Panc1 (cell line): Measurements from ENCODE around the gene ACOT13. TPM values are rescaled to one million over a fixed set of nuclear protein-coding genes. Genes with fewer than 3 reads are reported as not detected.
"Not testable (repeated sequence)": the region's sequence is repeated elsewhere in the genome, so short reads cannot be mapped to it uniquely, and the experiment has no call there.

Experiments used
- ATAC-seq: fragments of 200-7000 bp; cut with Tn5 transposase; 2 replicates; pipeline ENCODE4 v1.9.1; 2020; ENCODE audit warnings: mild to moderate bottlenecking, moderate library complexity
- BruUV-seq: library from RNA; stranded (reverse); fragments of 400-500 nt; replicated peaks from 2 replicates; lab custom pipeline; 2021; lab: Mats Ljungman, UMichigan
- CTCF ChIA-PET: fragments of 300-600 bp; sonication (Branson Sonifier 250); formaldehyde crosslinking; loops from one replicate; lab custom pipeline; 2022; ENCODE audit warnings: antibody characterized with exemption; lab: Charles Lee
- POLR2A ChIA-PET: fragments of 300-600 bp; sonication (Branson Sonifier 250); formaldehyde crosslinking; loops from one replicate; lab custom pipeline; 2022; ENCODE audit warnings: antibody characterized with exemption; lab: Charles Lee
- DNase-seq: peaks from one replicate; pipeline ENCODE4 v3.0.0-alpha.2; 2010; ENCODE audit warnings: low read depth, low spot score
- H3K27ac ChIP-seq: 2 replicates; pipeline ENCODE4 v1.5.1; 2011; ENCODE audit warnings: mild to moderate bottlenecking, low read length, inconsistent platforms
- H3K27me3 ChIP-seq: fragments of 200-500 bp; sonication (Bioruptor generic); 2 replicates; pipeline ENCODE4 v1.6.0; 2014; ENCODE audit warnings: low read length, inconsistent platforms; ENCODE audit not compliant: control insufficient read depth, insufficient read depth
- H3K36me3 ChIP-seq: fragments of 200-500 bp; sonication (Bioruptor generic); 2 replicates; pipeline ENCODE4 v1.5.1; 2014; ENCODE audit warnings: inconsistent platforms, mild to moderate bottlenecking, low read length, moderate library complexity; ENCODE audit not compliant: control insufficient read depth, insufficient read depth
- H3K4me1 ChIP-seq: 2 replicates; pipeline ENCODE4 v1.5.1; 2011; ENCODE audit warnings: inconsistent platforms, mild to moderate bottlenecking, low read length, moderate library complexity; ENCODE audit not compliant: control insufficient read depth, insufficient read depth
- H3K4me3 ChIP-seq, 2 experiments: 2 replicates each; pipeline ENCODE4 v1.5.1; 2011 to 2012; ENCODE audit warnings: low read depth in 2 of 2, low read length in 2 of 2, mild to moderate bottlenecking in 2 of 2, inconsistent platforms in 1 of 2, moderate library complexity in 1 of 2
- H3K9me3 ChIP-seq: fragments of 200-500 bp; sonication (Bioruptor generic); 2 replicates; pipeline ENCODE4 v1.5.1; 2014; ENCODE audit warnings: low read depth, mild to moderate bottlenecking, inconsistent platforms, low read length, moderate library complexity; ENCODE audit not compliant: control insufficient read depth, insufficient read depth
- CTCF ChIP-seq: fragments of 450-650 bp; IDR thresholded peaks from 2 replicates; pipeline ENCODE4 v1.5.1; 2017; ENCODE audit warnings: mild to moderate bottlenecking
- POLR2AphosphoS5 ChIP-seq: IDR thresholded peaks from 2 replicates; pipeline ENCODE4 v1.6.1; 2012; ENCODE audit warnings: mild to moderate bottlenecking, low read depth, low read length, moderate library complexity
- REST ChIP-seq, 2 experiments: IDR thresholded peaks; 2 replicates each; pipeline ENCODE4 v1.6.1; 2011 to 2012; ENCODE audit warnings: low read depth in 2 of 2, control low read depth in 1 of 2, low read length in 1 of 2, mild to moderate bottlenecking in 1 of 2, moderate library complexity in 1 of 2; ENCODE audit not compliant: insufficient read depth in 1 of 2
- SIN3A ChIP-seq: IDR thresholded peaks from 2 replicates; pipeline ENCODE4 v1.6.1; 2012; ENCODE audit warnings: low read depth, mild to moderate bottlenecking, low read length, moderate library complexity, borderline replicate concordance; ENCODE audit not compliant: insufficient read depth
- TCF7L2 ChIP-seq: IDR thresholded peaks from 2 replicates; pipeline ENCODE4 v1.6.1; 2011; ENCODE audit warnings: mild to moderate bottlenecking, low read depth, low read length, inconsistent platforms
- in situ Hi-C: cut with HindIII; loops from 2 replicates; pipeline ENCODE4 v1.10.0; 2016; ENCODE audit warnings: low sequenced_read_pairs, low pct_unique_long_range_greater_than_20kb
- intact Hi-C: fragments of 100-400 bp; cut with micrococcal nuclease; formaldehyde crosslinking; loops from one replicate; pipeline ENCODE4 v1.10.0; 2022; ENCODE audit not compliant: unreplicated experiment
- total RNA-seq: library from RNA; stranded (reverse); gene quantifications from one replicate; pipeline ENCODE4 v1.2.1, GENCODE V29; 2021; ENCODE audit not compliant: unreplicated experiment

Gene ACOT13
- total RNA-seq, 1 experiment from 2014 or later = 31.6 TPM

- peaks cover 11% of the 10 kb centered on the region for H3K4me1 ChIP-seq
- in situ Hi-C loops (no loop called here), intact Hi-C loops (no loop called here)
- no peaks in the 10 kb centered on the region for H3K27me3 ChIP-seq
- DNase-seq (no peak), ATAC-seq (peak; percentile 44)
- ChIA-PET POLR2A (no interaction called here), CTCF (no interaction called here)
- H3K9me3 ChIP-seq = no peaks in the 10 kb centered on the region
- peak overlapping the region; percentile 97 for H3K27ac ChIP-seq
- TSS peak; percentile 80 for BruUV-seq
- H3K36me3 ChIP-seq = peaks cover 14% of the 10 kb centered on the region
- TF ChIP-seq CTCF (no peak), REST (IDR thresholded peaks at IDR 0.05; ENCODE audit: insufficient read depth in 1 of 2, low read depth in 2 of 2, low read length in 1 of 2) (no peak), SIN3A (no peak)
- peak overlapping the region; percentile 99 to 100 for H3K4me3 ChIP-seq
Measured at GRCh38 chr6:24666097-24666640, 708 bp upstream of the ACOT13 start.

- TSS peak; percentile 87 for BruUV-seq
- intact Hi-C loops (no loop called here), in situ Hi-C loops (no loop called here)
- Histone ChIP-seq H3K27me3 (no peaks in the 10 kb centered on the region), H3K36me3 (peaks cover 11% of the 10 kb centered on the region), H3K9me3 (no peaks in the 10 kb centered on the region), H3K4me1 (peaks cover 11% of the 10 kb centered on the region), H3K27ac (peak overlapping the region; percentile 99), H3K4me3 (peak overlapping the region; percentile 99 to 100)
- ATAC-seq (no peak), DNase-seq (no peak)
- TF ChIP-seq TCF7L2 (no peak), POLR2AphosphoS5 (no peak), REST (IDR thresholded peaks at IDR 0.05; ENCODE audit: insufficient read depth in 1 of 2, low read depth in 2 of 2, low read length in 1 of 2) (no peak), CTCF (no peak), SIN3A (no peak)
- ChIA-PET CTCF (interaction anchor here (0.6 kb wide), 1 partner anchor 88 kb away, joined by 3 read pairs; no protein-coding TSS in a partner anchor), POLR2A (no interaction called here)
Measured at GRCh38 chr6:24667378-24667803, 514 bp downstream of the ACOT13 start.

GRCh38 chr6:24668066-24668996, 1.5 kb downstream of the ACOT13 start:
- H3K27ac ChIP-seq = peak overlapping the region; percentile 99

More at GRCh38 chr6:24668066-24668996, 1.5 kb downstream of the ACOT13 start:
- CTCF ChIA-PET, DNase-seq, H3K27me3 ChIP-seq, H3K9me3 ChIP-seq, intact Hi-C loops, in situ Hi-C loops, BruUV-seq, POLR2A ChIA-PET: not testable (repeated sequence)
- Histone ChIP-seq H3K36me3 (peaks cover 11% of the 10 kb centered on the region), H3K4me3 (peak overlapping the region; percentile 99 to 100), H3K4me1 (peaks cover 11% of the 10 kb centered on the region)
- peak; percentile 64 for ATAC-seq
